GM19372 (cell line): ENCODE data around the gene SMIM34.
A peak's percentile ranks its signal among the peaks of the same experiment; 100 is the strongest.
"Not testable (repeated sequence)": the region's sequence is repeated elsewhere in the genome, so short reads cannot be mapped to it uniquely, and the experiment has no call there.

Source experiments
- ATAC-seq: cut with Tn5 transposase; IDR thresholded peaks from one replicate; pipeline ENCODE4 v1.9.1; 2021; ENCODE audit warnings: mild to moderate bottlenecking, low read depth, moderate library complexity; ENCODE audit not compliant: unreplicated experiment

Gene SMIM34

GRCh38 chr21:34374940-34375618 lies 48.7 kb downstream of the SMIM34 start, which contains the start of gene SMIM11:
SMIM11 (plus strand) TSS chr21:34375507; CDS start chr21:34379505, 3,998 bp downstream.
- peak; percentile 98 for ATAC-seq

DNA sequence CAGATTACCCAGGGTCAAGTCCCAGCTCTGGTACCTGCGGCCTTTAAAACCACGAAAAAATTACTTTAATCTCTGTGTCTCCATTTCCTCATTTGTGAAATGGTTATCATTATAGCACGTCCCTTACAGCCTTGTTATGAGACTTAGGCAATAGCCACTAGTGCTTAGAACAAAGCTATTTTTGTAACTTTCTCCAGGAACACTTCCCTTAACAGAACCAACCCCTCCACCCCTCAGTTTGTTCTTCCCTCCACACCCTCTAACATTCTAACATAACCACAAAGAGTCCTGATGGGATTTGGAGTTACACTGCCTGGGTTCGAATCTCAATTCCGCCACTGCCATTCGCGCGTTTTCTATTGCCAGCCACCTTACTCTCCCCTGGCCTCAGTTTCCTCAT lies 49.3 kb downstream of the SMIM34 start:
- ATAC-seq = not testable (repeated sequence)

GRCh38 chr21:34372321-34372720 lies 51.4 kb downstream of the SMIM34 start:
- no peak for ATAC-seq

- no peak for ATAC-seq
Observed at GRCh38 chr21:34369741-34370140, 54.0 kb downstream of the SMIM34 start.
